GM12874 (cell line): ENCODE data around the gene CCDC88B.

ENCODE experiments used
- CTCF ChIP-seq: IDR thresholded peaks from 2 replicates; pipeline ENCODE4 v1.5.1; 2011; ENCODE audit warnings: low read depth, mild to moderate bottlenecking, control low read depth, low read length, moderate library complexity; ENCODE audit not compliant: insufficient read depth

CCDC88B gene

GRCh38 chr11:64349025-64349387 lies 9.0 kb downstream of the CCDC88B start:
- TF ChIP-seq CTCF = no peak

GRCh38 chr11:64349404-64349803 lies 9.4 kb downstream of the CCDC88B start:
- TF ChIP-seq CTCF = no peak

- TF ChIP-seq CTCF = no peak
Measured at GRCh38 chr11:64351136-64351631, 11.2 kb downstream of the CCDC88B start.

GRCh38 chr11:64352099-64352994 lies 12.3 kb downstream of the CCDC88B start:
- TF ChIP-seq CTCF = no peak

GRCh38 chr11:64352995-64353714 lies 13.2 kb downstream of the CCDC88B start:
- no peak for TF ChIP-seq CTCF

GRCh38 chr11:64353715-64354506 lies 13.9 kb downstream of the CCDC88B start:
- TF ChIP-seq CTCF = no peak
